Heart left ventricle (tissue), 16 donors: ENCODE results near the gene SCN8A. TPM values are rescaled to one million over a fixed set of nuclear protein-coding genes. Genes with fewer than 3 reads are reported as not detected.

ENCODE experiments used
- ATAC-seq, 4 donors: fragments of 200-7000 bp; cut with Tn5 transposase; one replicate each; pipeline ENCODE4 v1.9.1; 2020 to 2022; ENCODE audit warnings: moderate library complexity in 4 of 4, mild to moderate bottlenecking in 3 of 4, moderate number of reproducible peaks in 1 of 4
- DNase-seq, 5 donors: peaks; one replicate each; pipeline ENCODE4 v3.0.0-alpha.2; 2020
- H3K27ac ChIP-seq, 12 donors: fragments of 200-600 bp; sonication (generic) in 4 of 12; one replicate each; pipeline versions ENCODE4 v1.5.0 to v1.8.0; 2016 to 2022; ENCODE audit warnings: mild to moderate bottlenecking in 2 of 12
- H3K27me3 ChIP-seq, 9 donors: fragments of 200-600 bp; sonication (generic) in 2 of 9; one replicate each; pipeline versions ENCODE4 v1.5.1 to v1.8.0; 2016 to 2022; ENCODE audit warnings: mild to moderate bottlenecking in 3 of 9
- H3K36me3 ChIP-seq, 9 donors: fragments of 200-600 bp; sonication (generic) in 2 of 9; one replicate each; pipeline versions ENCODE4 v1.5.0 to v1.8.0; 2018 to 2022; ENCODE audit warnings: mild to moderate bottlenecking in 2 of 9
- H3K4me1 ChIP-seq, 12 donors: fragments of 200-600 bp; sonication (generic) in 4 of 12; one replicate each; pipeline versions ENCODE4 v1.5.0 to v1.8.0; 2016 to 2022; ENCODE audit warnings: mild to moderate bottlenecking in 3 of 12
- H3K4me3 ChIP-seq, 12 donors: fragments of 200-600 bp; sonication (generic) in 4 of 12; one replicate each; pipeline versions ENCODE4 v1.5.0 to v1.8.0; 2017 to 2022; ENCODE audit warnings: mild to moderate bottlenecking in 9 of 12, moderate library complexity in 4 of 12
- H3K9me3 ChIP-seq, 12 donors: fragments of 200-600 bp; sonication (generic) in 4 of 12; one replicate each; pipeline versions ENCODE4 v1.5.0 to v1.8.0; 2016 to 2022; ENCODE audit warnings: mild to moderate bottlenecking in 1 of 12
- CTCF ChIP-seq, 12 donors: fragments of 200-600 bp; sonication (generic) in 4 of 12; IDR thresholded peaks; one replicate each; pipeline versions ENCODE4 v1.5.0 to v1.8.0; 2018 to 2022; ENCODE audit warnings: antibody characterized with exemption in 12 of 12, mild to moderate bottlenecking in 5 of 12
- POLR2A ChIP-seq, 2 donors: fragments of 450-650 bp; IDR thresholded peaks; one replicate each; pipeline ENCODE4 v1.6.1; 2017; ENCODE audit warnings: antibody characterized with exemption in 2 of 2, mild to moderate bottlenecking in 2 of 2, moderate library complexity in 2 of 2
- WGBS, 4 donors: extraction: QIAGEN DNeasy Blood & Tissue Kit in 2 of 4; methylation state at CpG; one replicate each; pipeline versions ENCODE4 v1.1.5 to v1.1.7; 2013 to 2018; 5-methylcytosine and 5-hydroxymethylcytosine counted together
- intact Hi-C, 10 donors: fragments of 100-400 bp; cut with DNase I; formaldehyde crosslinking; loops; one replicate each; pipeline versions ENCODE4 v1.11.1 to v1.14.2; 2022
- polyA plus RNA-seq, 2 donors: library from polyadenylated mRNA; stranded (reverse); fragments of 200-250 nt; gene quantifications; one replicate each; pipeline ENCODE4 v1.2.3, GENCODE V29; 2013
- total RNA-seq, 9 donors: library from RNA; depleted of rRNA in 2 of 9; stranded (reverse); fragments of >200 nt in 2 of 9; fragmentation: NEBNext Ultra II Directional in 3 of 9; extraction: Animal tissue kit (Norgen Biotek cat#: 25700) in 3 of 9; gene quantifications; one replicate each; pipeline versions ENCODE4 v1.1.0 to v1.2.4, GENCODE V29; 2016 to 2023
- donor health status: ischemic (EF 13 %, LVEDD 7.1; RV severe dilation, severe dysfunction).
- donor health status: healthy with polysubstance abuse.
- donor health status: DM: no; HTN: yes; CAD: no.
- donor health status: DM: no; HTN: no; CAD: no.
- donor health status: ischemic (EF 25% LVEDD 6.9; RV normal size, moderate dysfunction).
- donor health status: ischemic (EF 25% LVEDD 5.7; RV mildly dilated, moderate dysfunction).
- donor health status: healthy.
- donor health status: DM: yes; HTN: yes; CAD: no.
- donor health status: ischemic (EF 35%, LVEDD 5.7; RV mildly dilated, moderate dysfunction).
- donor health status: nonischemic (EF 11% LVEDD 7.7; RV severe dilation, severe dysfunction).
- donor health status: DM: yes; HTN: yes; CAD: no.
- donor health status: PGD.
- donor health status: ischemic (EF 29% LVEDD 5.4; RV normal size, mild dysfunction).
- donor health status: nonischemic (EF 23%, LVEDD 6.1; RV moderate dilation, normal function).

Gene SCN8A
- total and polyA plus RNA-seq, 11 donors: 0.17 to 0.97 (median 0.32) TPM

- DNase-seq: no peak
- Histone ChIP-seq H3K4me1 (peaks cover 0 to 9% (median 4%) of the 10 kb centered on the region in 12 donors), H3K27me3 (peaks cover 0 to 26% (median 8%) of the 10 kb centered on the region in 9 donors), H3K4me3 (no peak overlapping the region), H3K36me3 (no peaks in the 10 kb centered on the region), H3K9me3 (no peaks in the 10 kb centered on the region), H3K27ac (no peak overlapping the region)
- intact Hi-C loops: no loop called here
- ATAC-seq: no peak
- no peak for TF ChIP-seq POLR2A (IDR thresholded peaks at IDR 0.05)
- no peak for TF ChIP-seq CTCF (IDR thresholded peaks at IDR 0.05)
- WGBS, 4 donors: 88 to 94% (median 92%) methylated on average over 3 of the region's 3 CpGs
These were observed 126.4 kb downstream of the SCN8A start for GRCh38 chr12:51717326-51717925.

- peaks cover 0 to 38% (median 10%) of the 10 kb centered on the region in 9 donors for H3K27me3 ChIP-seq
- intact Hi-C loops: no loop called here
- peak; percentile 61 to 87 (median 80) for ATAC-seq
- peaks cover 0 to 9% (median 4%) of the 10 kb centered on the region in 12 donors for H3K4me1 ChIP-seq
- H3K4me3 ChIP-seq: peak overlapping the region in 7 of 12 donors; percentile 4 to 38 (median 24)
- WGBS, 4 donors: 6 to 18% (median 9%) methylated on average over 28 to 44 of the region's 44 CpGs
- TF ChIP-seq POLR2A (IDR thresholded peaks at IDR 0.05) (no peak), CTCF (IDR thresholded peaks at IDR 0.05) (peak in 5 of 12 donors; percentile 10 to 32 (median 11))
- no peaks in the 10 kb centered on the region for H3K9me3 ChIP-seq
- peak; percentile 30 to 68 (median 44) for DNase-seq
- H3K27ac ChIP-seq: no peak overlapping the region
- H3K36me3 ChIP-seq: no peaks in the 10 kb centered on the region
These were observed 130.4 kb downstream of the SCN8A start for GRCh38 chr12:51721282-51721940.

GRCh38 chr12:51722431-51722830 lies 131.4 kb downstream of the SCN8A start:
- Histone ChIP-seq H3K9me3 (no peaks in the 10 kb centered on the region), H3K27me3 (peaks cover 0 to 38% (median 10%) of the 10 kb centered on the region in 9 donors), H3K4me1 (peaks cover 0 to 9% (median 4%) of the 10 kb centered on the region in 12 donors), H3K4me3 (no peak overlapping the region), H3K36me3 (no peaks in the 10 kb centered on the region), H3K27ac (no peak overlapping the region)
- DNase-seq: no peak
- ATAC-seq: no peak
- intact Hi-C loops: no loop called here
- TF ChIP-seq POLR2A (IDR thresholded peaks at IDR 0.05) (no peak), CTCF (IDR thresholded peaks at IDR 0.05) (no peak)

- intact Hi-C loops: no loop called here
- TF ChIP-seq POLR2A (IDR thresholded peaks at IDR 0.05): no peak
- no peak for TF ChIP-seq CTCF (IDR thresholded peaks at IDR 0.05)
- Histone ChIP-seq H3K4me3 (no peak overlapping the region), H3K4me1 (peaks cover 0 to 8% (median 3%) of the 10 kb centered on the region in 12 donors), H3K27me3 (peaks cover 0 to 28% (median 10%) of the 10 kb centered on the region in 9 donors), H3K36me3 (no peaks in the 10 kb centered on the region), H3K27ac (no peak overlapping the region), H3K9me3 (no peaks in the 10 kb centered on the region)
- DNase-seq (no peak), ATAC-seq (no peak)
- WGBS, 4 donors: 94 to 100% (median 97%) methylated on average over 1 of the region's 1 CpG
These were observed 135.1 kb downstream of the SCN8A start for GRCh38 chr12:51726161-51726560.
